ENCODE data around the gene CRLF1. TPM values are rescaled to one million over a fixed set of nuclear protein-coding genes. Genes with fewer than 3 reads are reported as not detected.

Gene CRLF1
- total and polyA plus RNA-seq, 2 of the 8 experiments (the other 6 are each of a cell fraction or from before 2014, with no cell fraction given) = 7.2 to 10.3 TPM

- DNase-seq (ENCODE audit: low read depth in 1 of 2, low spot score in 2 of 2) (no peak), FAIRE-seq (no peak)
- no peak overlapping the region for H2BK120ac ChIP-seq (replicated peaks; ENCODE audit: low read depth, low read length)
- no peaks in the 10 kb centered on the region for H3K4me1 ChIP-seq (replicated peaks in 1 of 4; ENCODE audit: control insufficient read depth in 3 of 4, insufficient read depth in 4 of 4, low read length in 3 of 4)
- no peak overlapping the region for H2AFZ ChIP-seq (ENCODE audit: low read length)
- ChIA-PET POLR2A (ENCODE audit: partially characterized antibody) (interaction anchor here (1.1 to 1.2 kb wide), 2 partner anchors 9 to 32 kb away, joined by 3 to 6 read pairs; partner anchors contain the start of gene TMEM59L), CTCF (ENCODE audit: partially characterized antibody) (interaction anchor here (0.6 to 2.3 kb wide), 12 partner anchors 8 to 200 kb away, joined by 3 to 7 read pairs (median 4); partner anchors contain the start of gene TMEM59L)
- H3K23me2 ChIP-seq (ENCODE audit: low read depth, low read length) = no peaks in the 10 kb centered on the region
- no peak overlapping the region for H3K4me2 ChIP-seq (ENCODE audit: insufficient read depth in 1 of 2, low read depth in 2 of 2, low read length in 2 of 2)
- no peak overlapping the region for H3K23ac ChIP-seq (ENCODE audit: insufficient read length)
- no peak overlapping the region for H2BK15ac ChIP-seq (ENCODE audit: low read length)
- no peak overlapping the region for H2AK5ac ChIP-seq (ENCODE audit: low read depth, low read length)
- H3K56ac ChIP-seq (replicated peaks; ENCODE audit: insufficient read length, low read depth, low read length) = no peak overlapping the region
- H4K8ac ChIP-seq (ENCODE audit: extremely low read depth, insufficient read depth, low read length) = no peak overlapping the region
- no peaks in the 10 kb centered on the region for H3K36me3 ChIP-seq (ENCODE audit: control insufficient read depth in 2 of 4, insufficient read depth in 4 of 4, low read length in 3 of 4)
- no peak overlapping the region for H3K4ac ChIP-seq (replicated peaks; ENCODE audit: insufficient read length, low read depth, low read length)
- H3K4me3 ChIP-seq (ENCODE audit: extremely low read depth in 1 of 4, insufficient read depth in 2 of 4, low read depth in 3 of 4, low read length in 4 of 4) = no peak overlapping the region
- H2BK5ac ChIP-seq (ENCODE audit: low read depth, low read length) = no peak overlapping the region
- H3K9me3 ChIP-seq (ENCODE audit: insufficient read depth in 2 of 2, low read depth in 1 of 2, low read length in 1 of 2) = no peaks in the 10 kb centered on the region
- H4K91ac ChIP-seq (replicated peaks; ENCODE audit: insufficient read length, low read length) = no peak overlapping the region
- no peak overlapping the region for H3K9ac ChIP-seq (replicated peaks in 1 of 4; ENCODE audit: extremely low read depth in 1 of 4, low read depth in 3 of 4, low read length in 3 of 4)
- no peak overlapping the region for H2BK12ac ChIP-seq (ENCODE audit: low read depth, low read length)
- peaks cover 0 to 2% (median 0%) of the 10 kb centered on the region in 4 experiments; a peak in 2 of 7 replicates for H3K27me3 ChIP-seq (replicated peaks in 1 of 4; ENCODE audit: control insufficient read depth in 3 of 4, extremely low read depth in 1 of 4, insufficient read depth in 3 of 4, low read length in 3 of 4)
- peaks cover 0 to 1% of the 10 kb centered on the region in 2 experiments for H4K20me1 ChIP-seq (replicated peaks in 1 of 2; ENCODE audit: control insufficient read depth in 1 of 2, insufficient read depth in 2 of 2, low read length in 2 of 2)
- H2BK20ac ChIP-seq (ENCODE audit: low read length) = no peak overlapping the region
- no peaks in the 10 kb centered on the region for H3K79me1 ChIP-seq (ENCODE audit: low read depth, low read length)
- 87% methylated on average over 7 of the region's 7 CpGs; no CpG with 5 or more reads in 1 of the 2 experiments for WGBS, 2 experiments (ENCODE audit: extremely low coverage in 1 of 2, insufficient coverage in 1 of 2, insufficient read length in 1 of 2, insufficient replicate concordance in 2 of 2, low coverage in 1 of 2, low lambda C conversion rate in 2 of 2, missing lambda C conversion rate in 1 of 2)
- no peak overlapping the region for H3K14ac ChIP-seq (ENCODE audit: insufficient read length)
- no peak overlapping the region for H3K18ac ChIP-seq (ENCODE audit: extremely low read depth, low read length)
- no peaks in the 10 kb centered on the region for H3K79me2 ChIP-seq (ENCODE audit: control insufficient read depth in 1 of 2, insufficient read depth in 2 of 2, low read length in 2 of 2)
- H3K27ac ChIP-seq (ENCODE audit: low read depth, low read length) = no peak overlapping the region
- H4K5ac ChIP-seq (ENCODE audit: insufficient read length, low read depth, low read length) = no peak overlapping the region
- no peak for TF ChIP-seq TCF12 (IDR thresholded peaks at IDR 0.05; ENCODE audit: low read depth, low read length)
Measured at GRCh38 chr19:18620902-18621301, 14.3 kb upstream of the CRLF1 start.

Measured in H1 (cell line).